Right lung (tissue), 5 donors: ENCODE measurements around the gene PPIL1. TPM values are rescaled to one million over a fixed set of nuclear protein-coding genes. Genes with fewer than 3 reads are reported as not detected.
A peak's percentile ranks its signal among the peaks of the same experiment; 100 is the strongest.
"Not testable (repeated sequence)": the region's sequence is repeated elsewhere in the genome, so short reads cannot be mapped to it uniquely, and the experiment has no call there.

Experiments used
- DNase-seq, 2 donors: peaks; one replicate each; pipeline ENCODE4 v3.0.0-alpha.2; 2013
- polyA plus RNA-seq, 5 donors: library from polyadenylated mRNA; unstranded; fragments of 120-200 nt; gene quantifications; one replicate each; pipeline versions ENCODE4 v1.2.1 to v1.2.3, GENCODE V29; 2013; ENCODE audit warnings: inconsistent platforms in 1 of 5, low replicate concordance in 1 of 5; ENCODE audit not compliant: insufficient read length in 5 of 5, insufficient read depth in 1 of 5

PPIL1 gene
- polyA plus RNA-seq, 5 donors = 34.6 to 45.5 (median 39.3) TPM

DNA sequence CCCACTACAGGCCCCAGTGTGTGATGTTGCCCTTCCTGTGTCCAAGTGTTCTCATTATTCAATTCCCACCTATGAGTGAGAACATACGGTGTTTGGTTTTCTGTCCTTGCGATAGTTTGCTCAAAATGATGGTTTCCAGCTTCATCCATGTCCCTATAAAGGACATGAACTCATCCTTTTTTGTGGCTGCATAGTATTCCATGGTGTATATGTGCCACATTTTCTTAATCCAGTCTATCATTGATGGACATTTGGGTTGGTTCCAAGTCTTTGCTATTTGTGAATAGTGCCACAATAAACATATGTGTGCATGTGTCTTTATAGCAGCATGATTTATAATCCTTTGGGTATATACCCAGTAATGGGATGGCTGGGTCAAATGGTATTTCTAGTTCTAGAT lies 16.6 kb upstream of the PPIL1 start:
- DNase-seq = not testable (repeated sequence)

GRCh38 chr6:36890112-36890663 lies 15.6 kb upstream of the PPIL1 start:
- DNase-seq = no peak

DNA sequence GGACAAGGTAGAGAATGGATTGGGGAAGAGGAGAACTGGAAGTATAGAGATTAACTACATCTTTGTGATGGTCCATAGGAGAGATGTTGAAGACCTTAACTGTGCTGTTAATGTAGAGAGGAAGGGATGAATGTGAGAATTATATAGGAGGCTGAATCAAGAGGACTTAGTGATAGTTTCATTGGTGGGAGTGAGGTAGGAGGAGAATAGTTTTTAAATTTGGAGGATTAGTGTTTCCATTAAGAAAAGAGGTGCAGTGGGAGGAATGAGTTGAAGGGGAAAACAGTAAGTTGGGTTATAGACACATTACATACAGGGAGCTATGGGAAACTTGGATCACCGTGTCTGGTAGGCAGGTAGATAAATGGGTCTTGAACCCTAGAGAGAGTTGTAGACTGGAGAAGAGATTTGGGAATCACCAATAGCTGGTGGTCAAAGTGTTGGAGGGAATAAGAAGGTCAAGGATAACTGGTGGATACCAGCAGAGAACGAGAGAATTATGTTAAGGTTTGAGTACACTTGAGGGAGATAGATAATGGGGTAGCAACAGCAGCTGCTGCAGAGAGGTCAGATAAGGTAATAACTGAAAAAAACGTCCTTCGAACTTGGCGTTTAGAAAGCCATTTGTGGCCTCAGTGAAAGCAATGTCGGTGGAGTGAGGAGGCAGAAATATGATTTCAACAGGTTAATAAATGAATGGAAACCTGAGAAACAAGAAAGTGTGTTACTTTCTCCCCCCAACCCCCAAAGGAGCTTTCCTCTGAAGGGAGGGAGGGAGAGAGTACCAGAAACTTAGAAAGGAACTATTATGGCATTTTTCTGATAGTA lies 14.3 kb upstream of the PPIL1 start:
- DNase-seq = no peak

DNA sequence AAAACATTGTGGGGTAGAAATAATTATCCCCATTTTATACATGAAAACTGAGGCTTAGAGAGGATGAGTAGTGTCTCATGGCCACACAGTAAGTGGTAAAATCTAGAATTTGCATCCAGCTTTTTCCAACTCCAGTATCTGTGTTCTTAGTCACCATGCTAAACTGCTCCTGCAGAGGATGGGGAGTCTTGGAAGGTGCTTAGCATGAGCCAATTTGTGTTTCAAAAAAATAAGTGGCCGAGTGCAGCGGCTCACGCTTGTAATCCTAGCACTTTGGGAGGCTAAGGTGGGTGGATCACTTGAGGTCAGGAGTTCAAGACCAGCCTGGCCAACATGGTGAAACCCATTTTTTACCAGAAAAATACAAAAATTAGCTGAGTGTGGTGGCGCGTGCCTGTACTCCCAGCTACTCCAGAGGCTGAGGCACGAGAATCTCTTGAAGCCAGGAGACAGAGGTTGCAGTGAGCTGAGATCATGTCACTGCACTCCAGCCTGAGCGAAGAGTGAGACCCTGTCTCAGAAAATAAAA lies 13.6 kb upstream of the PPIL1 start:
- DNase-seq = no peak

- no peak for DNase-seq
Observed at GRCh38 chr6:36886950-36887618, 12.5 kb upstream of the PPIL1 start.

DNA sequence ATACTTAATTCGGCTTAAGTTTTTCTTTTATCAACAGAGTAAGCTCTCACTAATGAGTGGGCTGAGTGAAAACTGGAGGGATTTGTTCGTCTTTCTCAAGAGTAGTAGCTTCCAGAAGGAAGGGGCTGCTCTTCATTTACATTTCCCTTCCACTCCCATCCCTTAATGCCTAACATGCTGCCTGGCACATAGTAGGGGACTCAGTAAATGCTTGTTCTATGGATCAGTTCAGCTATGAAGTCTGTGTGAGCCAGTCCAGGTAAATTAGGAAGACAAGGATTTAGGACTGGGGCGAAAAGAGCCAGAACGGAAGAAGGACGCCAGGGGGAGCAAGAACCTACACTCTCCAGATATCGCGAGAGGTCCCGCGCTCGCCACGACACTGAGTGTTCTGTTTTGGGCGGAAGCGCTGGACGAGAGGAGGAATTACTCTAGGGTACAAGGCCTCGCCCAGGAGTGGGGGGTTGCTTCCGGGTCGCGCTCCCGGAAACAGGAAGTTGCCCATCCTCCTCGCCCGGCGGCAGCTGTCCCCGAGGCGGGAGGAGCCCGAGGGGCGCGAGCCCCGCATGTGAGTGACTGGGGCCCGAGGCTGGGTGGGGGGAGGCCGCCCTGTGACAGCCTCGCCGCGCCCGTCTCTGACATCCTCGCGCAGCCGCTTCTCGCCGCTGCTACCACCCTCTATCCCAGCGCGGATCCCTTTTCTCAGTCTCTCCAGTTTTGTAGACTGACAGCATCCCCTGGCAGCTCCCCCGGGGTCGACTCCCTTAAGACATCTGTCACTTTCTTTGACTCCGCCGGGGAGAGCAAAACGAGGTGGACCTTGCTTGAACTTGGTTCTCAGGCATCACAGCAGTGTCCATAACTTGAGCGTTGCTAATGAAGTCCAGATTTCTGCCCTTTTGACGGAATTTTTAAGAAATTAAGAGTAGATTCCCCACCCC lies 11.1 kb upstream of the PPIL1 start, which contains the start of gene C6orf89:
Gene C6orf89, plus strand, starts transcription at position 492 of the 941 bp plus-strand sequence. CDS start 13,493 bp downstream, outside the sequence.
- peak; percentile 94 to 96 for DNase-seq

DNA sequence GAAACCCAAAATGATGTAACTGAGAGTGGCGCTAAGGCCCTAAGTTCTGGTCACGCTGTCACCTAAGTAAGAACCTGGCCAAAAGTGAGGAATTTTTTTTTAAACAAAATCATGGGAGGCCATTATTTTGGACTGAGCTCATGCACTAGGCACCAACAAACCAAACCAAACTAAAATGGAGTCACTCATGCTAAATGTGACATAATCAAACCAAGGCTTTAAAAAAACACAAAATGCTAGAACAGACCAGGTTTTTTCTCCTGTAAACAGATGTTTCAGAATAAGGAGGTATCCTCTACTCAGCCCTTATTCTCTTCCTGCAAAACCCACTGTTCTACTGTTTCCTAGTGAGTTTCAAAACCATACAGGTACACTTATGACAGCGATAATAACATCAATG lies 10.0 kb upstream of the PPIL1 start:
- no peak for DNase-seq

GRCh38 chr6:36875250-36875633 lies 639 bp upstream of the PPIL1 start:
- DNase-seq = no peak

GRCh38 chr6:36873612-36874442 lies 776 bp downstream of the PPIL1 start:
- DNase-seq = no peak

GRCh38 chr6:36873115-36873514 lies 1.5 kb downstream of the PPIL1 start:
- no peak for DNase-seq

DNA sequence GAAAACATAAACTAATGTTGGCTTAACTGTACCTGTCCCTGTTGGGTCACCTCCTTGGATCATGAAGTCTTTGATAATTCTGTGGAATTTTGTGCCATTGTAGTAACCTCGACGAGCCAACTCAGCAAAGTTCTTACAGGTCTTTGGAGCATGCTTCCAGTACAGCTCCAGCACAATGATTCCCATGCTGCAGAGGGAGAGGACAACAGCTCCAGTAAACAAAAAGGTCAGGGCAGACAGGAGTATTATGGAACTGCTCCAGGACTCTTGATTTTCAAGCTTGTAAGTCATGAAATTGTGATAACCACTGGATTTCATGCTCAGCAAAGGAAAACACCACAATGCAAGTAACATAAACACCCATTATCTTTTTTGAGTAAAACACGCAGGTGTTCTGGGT lies 2.9 kb downstream of the PPIL1 start:
- no peak for DNase-seq

GRCh38 chr6:36867471-36868224 lies 7.0 kb downstream of the PPIL1 start:
- no peak for DNase-seq

- no peak for DNase-seq
Observed at GRCh38 chr6:36865835-36866234, 8.8 kb downstream of the PPIL1 start.

DNA sequence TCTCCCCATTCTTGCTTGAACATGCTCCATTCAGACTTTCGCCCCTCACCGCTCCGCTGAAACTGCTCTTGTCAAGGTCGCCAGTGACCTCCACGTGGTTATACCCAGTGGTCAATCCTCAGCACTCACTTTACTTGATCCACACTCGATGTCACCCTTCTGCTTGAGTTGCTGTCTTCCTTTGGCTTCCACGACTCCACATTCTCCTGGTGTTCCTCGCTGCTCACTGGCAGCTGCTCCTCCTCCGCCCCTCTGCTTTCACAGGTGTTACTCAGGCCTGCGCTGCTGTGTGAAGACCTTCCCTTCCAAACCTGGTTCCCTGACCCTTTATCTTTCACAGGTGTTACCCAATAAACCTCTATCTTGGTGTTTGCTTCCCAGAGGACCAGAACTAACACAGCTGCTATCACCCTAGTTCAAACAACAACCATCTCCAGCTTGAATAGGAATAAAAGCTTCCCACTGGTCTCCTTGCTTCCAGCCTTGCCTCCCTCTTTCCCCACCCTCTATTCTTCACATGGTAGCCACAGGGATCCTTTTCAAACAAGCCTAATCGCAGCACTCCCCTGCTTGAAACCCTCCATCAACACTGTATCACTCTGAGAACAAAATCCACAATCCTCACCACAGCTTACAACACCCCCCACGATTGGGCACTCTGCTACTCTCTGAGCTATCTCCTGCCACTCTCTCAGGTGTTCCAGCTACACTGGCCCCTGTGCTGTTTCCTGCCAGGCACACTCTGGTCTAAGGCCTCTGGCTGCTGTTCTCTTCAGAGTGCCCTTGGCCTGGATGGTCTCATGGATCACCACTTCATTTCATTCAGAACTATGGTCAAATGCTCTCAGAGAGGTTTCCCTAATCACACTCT lies 10.7 kb downstream of the PPIL1 start:
- DNase-seq = no peak

- no peak for DNase-seq
Observed at GRCh38 chr6:36862848-36863382, 11.7 kb downstream of the PPIL1 start.

DNA sequence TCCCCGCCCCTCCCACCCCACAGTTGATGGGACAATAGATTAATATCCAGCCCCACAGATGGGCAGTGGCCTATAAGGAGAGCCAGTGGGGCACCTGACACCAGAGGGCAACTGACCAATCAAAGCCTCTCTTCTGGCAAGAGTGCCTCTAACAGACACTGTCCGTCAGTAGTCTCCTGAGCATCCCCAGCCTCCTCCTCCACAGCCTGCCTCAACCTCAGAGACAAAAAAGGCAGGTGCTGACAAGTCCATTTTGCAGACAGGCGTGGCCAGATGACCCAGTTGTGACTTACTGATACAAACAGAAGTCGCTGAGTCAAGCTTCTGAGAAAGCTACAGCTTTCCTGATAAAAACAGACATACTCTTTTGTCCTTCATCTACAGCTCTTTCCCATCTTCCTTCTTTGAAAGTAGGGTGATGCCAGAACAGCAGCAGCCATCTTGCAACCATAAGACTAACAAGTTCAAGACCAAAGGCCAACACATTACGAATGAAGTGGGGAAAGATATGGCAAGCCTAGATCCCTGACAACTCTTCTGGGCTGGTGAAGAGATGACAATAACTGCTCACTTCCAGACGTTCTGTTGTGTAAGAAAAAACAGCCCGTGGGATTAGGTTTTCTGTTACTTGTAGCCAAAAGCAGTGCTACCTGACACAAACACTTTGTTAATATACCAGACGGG lies 12.3 kb downstream of the PPIL1 start:
- DNase-seq = no peak

DNA sequence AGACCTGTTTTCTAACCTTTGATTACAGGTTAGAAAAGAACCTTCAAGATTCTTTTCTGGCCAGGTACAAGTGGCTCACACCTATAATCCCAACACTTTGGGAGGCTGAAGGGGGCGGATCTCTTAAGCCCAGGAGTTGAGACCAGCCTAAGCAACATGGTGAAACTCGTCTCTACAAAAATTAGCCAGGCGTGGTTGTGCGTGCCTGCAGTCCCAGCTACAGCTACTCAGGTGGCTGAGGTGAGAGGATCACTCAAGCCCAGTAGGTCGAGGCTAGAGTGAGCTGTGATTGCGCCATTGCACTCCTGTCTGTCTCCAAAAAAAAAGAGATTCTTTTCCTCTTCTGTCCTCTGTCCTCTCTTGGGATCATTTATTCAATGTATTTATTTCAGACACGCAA lies 14.5 kb downstream of the PPIL1 start:
- DNase-seq = no peak
